ENCODE data around the gene IKBKG.

IKBKG gene

GRCh38 chrX:154506483-154507332 is 40.7 kb upstream of the IKBKG start:
- Histone ChIP-seq H3K27ac (no peak overlapping the region), H3K4me3 (ENCODE audit: low read depth, low read length) (no peak overlapping the region), H3K27me3 (ENCODE audit: insufficient read depth, low read depth, severe bottlenecking) (peaks cover 9% of the 10 kb centered on the region), H3K9me3 (ENCODE audit: severe bottlenecking) (peaks cover 7% of the 10 kb centered on the region), H3K36me3 (peaks cover 17% of the 10 kb centered on the region)
- TF ChIP-seq CTCF (IDR thresholded peaks at IDR 0.05; ENCODE audit: low read depth, low read length), result no peak
- no peak for DNase-seq

GRCh38 chrX:154507673-154508383 is 39.6 kb upstream of the IKBKG start:
- H3K4me3 ChIP-seq (ENCODE audit: low read depth, low read length), result no peak overlapping the region
- no peak overlapping the region for H3K27ac ChIP-seq
- H3K27me3 ChIP-seq (ENCODE audit: insufficient read depth, low read depth, severe bottlenecking), result peaks cover 12% of the 10 kb centered on the region
- no peak for TF ChIP-seq CTCF (IDR thresholded peaks at IDR 0.05; ENCODE audit: low read depth, low read length)
- peaks cover 7% of the 10 kb centered on the region for H3K9me3 ChIP-seq (ENCODE audit: severe bottlenecking)
- peaks cover 17% of the 10 kb centered on the region for H3K36me3 ChIP-seq
- no peak for DNase-seq

GRCh38 chrX:154508384-154508745 is 39.1 kb upstream of the IKBKG start:
- peaks cover 7% of the 10 kb centered on the region for H3K9me3 ChIP-seq (ENCODE audit: severe bottlenecking)
- peaks cover 16% of the 10 kb centered on the region for H3K27me3 ChIP-seq (ENCODE audit: insufficient read depth, low read depth, severe bottlenecking)
- TF ChIP-seq CTCF (IDR thresholded peaks at IDR 0.05; ENCODE audit: low read depth, low read length), result no peak
- no peak overlapping the region for H3K4me3 ChIP-seq (ENCODE audit: low read depth, low read length)
- H3K36me3 ChIP-seq, result peaks cover 17% of the 10 kb centered on the region
- no peak for DNase-seq
- no peak overlapping the region for H3K27ac ChIP-seq

- Histone ChIP-seq H3K27me3 (ENCODE audit: insufficient read depth, low read depth, severe bottlenecking) (peaks cover 16% of the 10 kb centered on the region), H3K4me3 (ENCODE audit: low read depth, low read length) (no peak overlapping the region), H3K9me3 (ENCODE audit: severe bottlenecking) (peaks cover 7% of the 10 kb centered on the region), H3K27ac (no peak overlapping the region), H3K36me3 (peaks cover 17% of the 10 kb centered on the region)
- DNase-seq, result no peak
- no peak for TF ChIP-seq CTCF (IDR thresholded peaks at IDR 0.05; ENCODE audit: low read depth, low read length)
Measured at GRCh38 chrX:154509455-154509854, 38.0 kb upstream of the IKBKG start.

GRCh38 chrX:154511761-154512160 is 35.7 kb upstream of the IKBKG start:
- H3K9me3 ChIP-seq (ENCODE audit: severe bottlenecking), result peaks cover 10% of the 10 kb centered on the region
- no peak for TF ChIP-seq CTCF (IDR thresholded peaks at IDR 0.05; ENCODE audit: low read depth, low read length)
- no peak for DNase-seq
- peaks cover 10% of the 10 kb centered on the region for H3K36me3 ChIP-seq
- no peak overlapping the region for H3K4me3 ChIP-seq (ENCODE audit: low read depth, low read length)
- H3K27me3 ChIP-seq (ENCODE audit: insufficient read depth, low read depth, severe bottlenecking), result peaks cover 14% of the 10 kb centered on the region
- no peak overlapping the region for H3K27ac ChIP-seq

Data from WERI-Rb-1 (cell line).